Fibroblast of peridontal ligament (primary cell): ENCODE measurements around the gene RAD51B.
"Not testable (repeated sequence)": the region's sequence is repeated elsewhere in the genome, so short reads cannot be mapped to it uniquely, and the experiment has no call there.

Source experiments
- DNase-seq: peaks from one replicate; pipeline ENCODE4 v3.0.0-alpha.2; 2010; ENCODE audit errors: extremely low read depth

RAD51B gene

DNA sequence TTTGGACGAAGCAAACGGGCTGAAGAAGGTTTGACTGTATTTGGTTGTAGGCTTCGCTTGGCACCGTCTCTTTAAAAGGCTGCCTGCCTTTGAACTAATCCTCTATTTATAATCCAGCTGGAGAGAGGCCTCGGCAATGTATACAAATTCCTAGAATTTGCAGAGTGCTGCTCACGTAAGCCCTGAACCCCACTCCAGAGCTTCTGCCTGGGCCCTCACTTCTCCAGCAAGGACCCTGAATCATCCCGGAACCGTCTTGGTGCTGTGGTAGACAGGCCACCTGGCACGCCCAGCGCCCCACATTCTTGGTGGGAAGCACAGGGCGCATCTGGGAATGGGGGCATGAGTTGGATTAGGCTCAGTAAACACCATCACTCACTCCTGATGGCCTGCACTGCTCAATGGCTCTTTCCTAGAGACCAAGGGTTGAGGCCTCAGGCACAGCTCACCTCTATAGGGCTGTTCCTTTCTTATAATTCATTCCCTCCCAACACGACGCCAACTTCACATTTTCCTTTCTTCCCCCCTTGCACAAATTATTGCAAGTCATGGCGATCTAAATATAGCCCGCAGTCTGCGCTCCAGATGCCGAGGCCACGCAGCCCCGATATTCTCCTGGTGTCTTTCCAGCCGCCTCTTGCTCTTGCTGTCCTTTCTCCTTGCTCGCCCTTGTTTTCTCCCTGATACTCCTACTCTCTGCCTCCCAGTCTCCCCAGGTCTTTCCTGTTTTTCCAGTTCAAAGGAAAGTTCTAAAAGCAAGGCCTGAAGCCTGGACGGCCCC lies 832.3 kb downstream of the RAD51B start:
- DNase-seq, result no peak

GRCh38 chr14:68652433-68652690 lies 832.8 kb downstream of the RAD51B start:
- no peak for DNase-seq

- no peak for DNase-seq
Observed at GRCh38 chr14:68653108-68653507, 833.5 kb downstream of the RAD51B start.

DNA sequence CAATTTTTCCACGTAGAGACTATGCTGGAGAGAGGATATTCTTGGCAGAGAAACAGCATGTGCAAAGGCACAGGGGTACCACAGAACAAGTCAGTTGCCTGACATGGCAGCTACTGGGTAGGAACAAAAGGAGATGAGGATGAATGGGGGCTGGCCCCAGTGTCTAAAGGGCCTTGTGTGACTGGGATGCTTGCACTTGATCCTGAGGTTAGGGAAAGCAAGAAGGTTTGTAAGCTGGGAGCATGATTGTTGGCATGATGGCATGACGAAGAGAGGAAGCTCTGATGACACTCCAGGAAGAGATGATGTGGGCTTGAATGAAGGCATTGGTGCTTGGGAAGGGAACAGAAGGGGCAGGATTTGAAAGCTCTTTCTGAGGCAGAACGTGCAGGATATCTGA lies 834.2 kb downstream of the RAD51B start:
- DNase-seq, result no peak

DNA sequence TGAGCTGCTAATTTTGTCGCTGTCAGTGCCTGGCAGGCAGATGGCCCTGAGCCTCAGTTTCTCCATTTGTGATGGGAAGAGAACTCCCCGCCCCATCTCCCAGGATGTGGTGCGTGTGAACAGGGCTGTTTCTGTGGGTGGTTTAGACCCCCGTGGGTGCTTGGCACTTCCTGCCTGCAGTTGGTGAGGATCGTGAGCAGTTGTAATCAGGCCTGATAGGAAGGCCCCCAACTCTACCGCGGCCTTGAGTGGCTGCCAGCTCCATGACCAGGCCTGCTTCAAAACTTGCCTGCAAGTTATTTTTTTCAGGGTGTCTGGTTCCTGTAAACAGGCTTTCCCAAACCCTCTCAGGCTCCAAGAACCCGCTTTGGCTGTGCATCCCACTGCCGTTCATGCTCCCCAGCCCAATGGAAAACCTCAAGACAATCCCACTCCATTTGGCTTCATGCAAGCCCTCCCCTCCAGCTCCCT lies 834.9 kb downstream of the RAD51B start:
- no peak for DNase-seq

GRCh38 chr14:68655021-68655831 lies 835.6 kb downstream of the RAD51B start:
- no peak for DNase-seq

- DNase-seq, result no peak
Observed at GRCh38 chr14:68655911-68656316, 836.3 kb downstream of the RAD51B start.

DNA sequence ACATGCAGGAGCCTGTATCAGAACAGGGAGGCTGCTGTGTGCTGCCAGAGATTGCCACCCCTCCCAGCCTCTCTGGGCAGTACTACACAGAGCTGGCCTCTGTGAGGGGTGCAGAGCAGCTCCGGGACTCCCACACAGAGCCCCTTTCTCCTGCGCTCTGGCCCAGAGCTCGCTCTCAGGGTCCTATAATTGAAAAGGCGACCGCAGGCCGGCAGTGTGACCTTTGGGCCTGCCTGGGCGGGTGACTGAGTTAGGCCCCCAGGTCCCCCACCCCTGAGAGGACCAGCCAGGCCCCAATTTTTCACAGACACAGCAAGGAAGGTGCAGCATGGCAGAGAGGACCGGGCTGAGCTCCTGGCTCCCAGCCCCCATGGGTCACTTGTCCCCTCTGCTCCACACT lies 836.9 kb downstream of the RAD51B start:
- no peak for DNase-seq

DNA sequence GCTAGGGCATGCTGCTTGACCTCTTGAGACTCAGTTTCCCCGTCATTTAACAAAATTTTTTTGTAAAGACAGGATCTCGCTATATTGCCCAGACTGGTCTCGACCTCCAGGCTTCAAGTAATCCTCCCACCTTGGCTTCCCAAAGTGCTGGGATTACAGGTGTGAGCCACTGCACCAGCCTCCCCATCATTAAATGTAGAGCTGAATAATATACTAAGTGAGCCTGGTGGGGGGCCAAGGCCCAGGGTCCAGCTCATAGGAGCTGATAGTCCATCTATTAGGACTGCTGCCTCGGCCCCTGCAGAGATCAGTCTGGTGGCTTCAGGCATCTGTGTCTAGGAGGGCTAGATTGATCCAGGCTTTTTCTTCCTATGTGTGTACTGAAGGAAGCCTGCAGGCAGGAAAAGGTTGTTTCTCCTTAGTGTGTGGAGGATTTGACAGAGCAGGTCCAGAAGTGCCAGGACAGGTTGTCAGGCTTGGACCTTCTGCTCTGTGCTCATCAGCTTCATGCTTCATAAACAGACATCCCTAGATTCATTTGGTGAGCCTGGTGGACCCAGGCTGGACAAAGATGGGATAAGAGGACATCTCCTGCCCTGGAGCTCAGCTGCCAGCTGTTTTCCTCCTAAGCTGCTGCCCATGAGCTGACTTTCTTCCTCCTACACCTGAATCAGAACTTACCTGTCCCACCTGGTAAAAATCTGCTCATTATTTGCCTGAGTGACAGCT lies 837.9 kb downstream of the RAD51B start:
- no peak for DNase-seq

GRCh38 chr14:68658029-68658509 lies 838.5 kb downstream of the RAD51B start:
- DNase-seq, result no peak

DNA sequence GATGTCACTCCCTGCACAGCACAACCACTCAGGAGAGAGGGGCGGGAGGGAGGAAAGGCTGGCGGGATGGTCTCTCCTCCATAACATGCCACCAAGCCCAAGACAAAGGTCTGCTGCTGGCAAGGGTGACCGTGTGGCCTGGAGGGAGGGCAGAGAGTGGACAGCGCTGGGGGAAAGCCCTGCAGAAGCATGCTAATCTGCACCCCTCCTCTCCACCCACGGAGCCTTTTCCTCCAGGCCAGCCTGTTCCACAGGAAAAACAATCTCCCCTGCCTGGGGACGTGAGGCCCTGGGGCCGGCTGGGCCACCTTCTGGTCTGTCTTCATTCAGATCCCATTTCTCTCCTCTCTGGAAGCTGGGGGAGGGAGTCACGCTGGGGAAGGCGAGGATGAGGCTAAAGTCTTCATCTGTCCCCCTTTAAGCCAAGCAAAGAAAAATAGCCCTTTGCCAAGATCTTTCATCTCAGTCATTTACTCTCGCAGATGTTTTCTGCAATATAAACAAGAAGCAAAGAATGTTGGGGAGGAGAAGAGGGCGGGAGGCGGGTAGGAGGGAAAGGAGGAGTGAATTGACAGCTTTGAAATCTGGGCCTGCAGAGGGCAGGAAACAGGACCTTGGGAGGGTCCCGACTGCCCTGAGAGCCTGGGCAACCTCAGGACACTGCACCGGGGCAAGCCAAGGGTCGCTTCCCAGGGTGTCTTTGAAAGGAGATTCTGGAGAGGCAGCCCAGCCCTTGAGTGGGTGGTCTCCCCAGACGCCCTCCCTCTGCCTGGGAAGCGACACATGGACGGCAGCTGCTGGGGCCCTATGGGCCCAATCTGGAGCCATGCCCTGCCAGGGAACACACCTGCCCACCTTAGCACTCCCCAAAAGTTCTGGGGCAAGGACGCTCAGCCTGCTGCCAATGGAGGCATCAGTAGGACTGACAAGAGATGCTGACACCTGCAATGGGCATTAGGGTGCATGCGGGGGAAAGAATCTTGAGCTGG lies 839.7 kb downstream of the RAD51B start:
- DNase-seq, result no peak

DNA sequence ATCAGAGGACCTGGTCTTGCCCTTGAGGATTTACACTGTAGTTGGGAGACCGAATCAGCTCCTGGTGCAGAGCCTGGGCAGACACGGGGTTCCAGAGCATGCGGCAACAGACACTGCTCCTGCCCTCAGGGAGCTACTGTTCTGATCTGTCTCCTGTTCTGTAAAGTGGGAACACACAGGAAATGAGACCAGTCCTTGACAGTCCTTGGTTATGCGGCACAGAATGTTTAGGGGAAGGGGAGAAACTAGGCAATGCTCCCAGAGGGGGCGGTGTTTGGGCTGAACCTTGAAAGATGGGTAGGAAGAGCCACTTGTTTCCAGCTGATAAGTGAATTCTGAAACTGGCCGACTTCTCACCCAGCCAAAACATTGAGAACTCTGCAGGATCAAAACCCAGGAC lies 840.9 kb downstream of the RAD51B start:
- no peak for DNase-seq

DNA sequence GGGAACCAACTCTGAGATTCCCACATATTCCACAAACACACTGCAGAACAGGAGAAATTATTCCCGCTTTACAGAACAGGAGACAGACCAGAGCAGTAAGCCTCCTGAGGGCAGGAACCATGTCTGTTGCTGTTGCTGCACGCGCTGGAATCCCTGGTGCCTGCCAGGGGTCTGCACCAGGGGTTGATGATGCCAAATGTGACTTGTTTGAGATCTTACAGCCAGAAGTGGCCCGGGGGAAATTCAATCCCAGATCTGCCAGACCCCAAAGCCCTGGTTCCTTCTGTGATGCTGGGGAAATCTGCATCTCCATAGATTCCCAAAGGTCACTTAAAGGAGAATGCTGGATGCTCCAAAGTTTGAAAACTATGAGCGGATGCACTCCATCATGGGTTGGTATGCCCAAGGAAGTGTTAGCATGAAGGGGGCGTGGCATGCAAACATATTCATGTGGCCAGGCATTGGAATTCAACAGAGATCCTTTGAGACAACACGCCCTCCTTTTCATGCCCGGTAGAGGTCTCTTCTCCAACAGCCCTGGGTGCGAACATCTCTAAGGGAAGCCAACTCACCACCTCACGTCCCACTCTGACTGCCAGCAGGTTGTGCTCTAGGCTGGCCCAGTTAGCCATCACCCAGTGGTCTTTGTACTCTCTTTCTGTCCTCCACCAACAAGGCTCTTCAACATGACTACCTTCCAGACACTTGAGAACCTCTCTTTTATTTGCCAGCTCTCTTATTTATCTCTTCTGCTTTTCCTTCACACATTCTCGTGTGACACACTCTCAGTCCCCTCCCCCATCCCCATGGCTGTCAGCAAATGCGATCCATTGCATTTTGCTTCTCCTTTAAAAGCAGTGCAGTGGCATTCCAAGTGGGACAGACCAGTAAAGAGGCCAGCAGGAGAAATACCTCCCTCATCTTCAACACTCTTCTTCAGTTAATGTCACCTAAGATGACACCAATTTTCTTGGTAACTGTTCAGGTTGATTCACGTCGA lies 841.9 kb downstream of the RAD51B start:
- DNase-seq, result no peak

GRCh38 chr14:68662392-68662791 lies 842.8 kb downstream of the RAD51B start:
- no peak for DNase-seq

GRCh38 chr14:68662826-68663225 lies 843.2 kb downstream of the RAD51B start:
- DNase-seq, result not testable (repeated sequence)

DNA sequence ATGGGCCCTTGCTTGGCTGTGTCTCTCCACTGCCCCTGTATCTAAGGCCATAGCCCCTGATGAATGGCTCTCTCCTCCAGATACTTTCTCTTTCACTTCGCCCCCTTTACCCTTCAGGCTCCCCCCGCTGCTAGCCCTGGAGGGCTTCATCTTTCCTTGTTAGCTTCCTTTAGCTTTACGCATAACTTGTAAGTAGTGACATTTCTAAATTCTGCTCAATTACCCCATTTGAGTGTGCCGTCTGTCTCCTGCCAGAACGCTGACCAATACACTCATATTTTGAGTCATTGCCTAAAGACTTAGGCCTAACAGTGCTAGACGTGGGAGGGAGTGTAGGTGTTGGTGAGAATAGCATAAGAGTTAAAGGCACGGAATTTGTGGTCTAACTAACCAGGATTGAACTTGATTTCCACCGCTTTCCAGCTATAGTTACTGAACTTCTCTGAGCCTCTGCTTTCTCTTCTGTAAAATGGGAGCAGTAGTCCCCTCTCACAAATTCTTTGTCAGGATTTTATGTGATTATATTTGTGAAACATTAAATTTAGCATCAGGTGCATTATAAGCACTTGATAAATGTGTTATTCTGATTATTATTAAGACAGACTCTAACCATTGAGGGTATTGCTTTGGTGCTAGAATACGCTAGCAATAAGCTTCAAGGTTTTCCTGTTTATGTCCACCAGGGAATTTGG lies 844.0 kb downstream of the RAD51B start:
- peak; percentile 79 for DNase-seq

- no peak for DNase-seq
Observed at GRCh38 chr14:68664225-68664681, 844.7 kb downstream of the RAD51B start.

- peak; percentile 65 for DNase-seq
Observed at GRCh38 chr14:68665131-68665530, 845.6 kb downstream of the RAD51B start.

DNA sequence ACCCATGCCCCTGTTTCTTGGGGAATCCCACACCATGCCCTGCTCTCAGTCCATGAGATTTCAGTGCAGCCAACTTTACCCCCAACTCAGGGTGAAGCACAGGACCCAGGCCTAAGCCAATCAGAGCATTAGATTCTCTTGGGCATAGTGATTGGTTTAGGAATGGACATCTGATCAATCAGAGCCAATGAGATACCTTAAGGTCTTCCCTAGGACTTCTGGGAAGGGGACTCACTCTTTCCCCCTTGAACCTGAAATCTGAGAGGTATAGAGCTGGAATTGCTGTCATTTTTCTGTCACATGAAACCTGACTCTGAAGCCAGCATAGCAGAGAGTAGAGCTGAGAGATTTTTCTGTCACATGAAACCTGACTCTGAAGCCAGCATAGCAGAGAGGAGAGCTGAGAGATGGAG lies 846.2 kb downstream of the RAD51B start:
- DNase-seq, result no peak
